GM18511 (cell line): ENCODE data around the gene NMNAT2.

Source experiments
- ATAC-seq: cut with Tn5 transposase; IDR thresholded peaks from one replicate; pipeline ENCODE4 v1.9.1; 2021; ENCODE audit warnings: mild to moderate bottlenecking, moderate library complexity; ENCODE audit not compliant: unreplicated experiment

Gene NMNAT2

DNA sequence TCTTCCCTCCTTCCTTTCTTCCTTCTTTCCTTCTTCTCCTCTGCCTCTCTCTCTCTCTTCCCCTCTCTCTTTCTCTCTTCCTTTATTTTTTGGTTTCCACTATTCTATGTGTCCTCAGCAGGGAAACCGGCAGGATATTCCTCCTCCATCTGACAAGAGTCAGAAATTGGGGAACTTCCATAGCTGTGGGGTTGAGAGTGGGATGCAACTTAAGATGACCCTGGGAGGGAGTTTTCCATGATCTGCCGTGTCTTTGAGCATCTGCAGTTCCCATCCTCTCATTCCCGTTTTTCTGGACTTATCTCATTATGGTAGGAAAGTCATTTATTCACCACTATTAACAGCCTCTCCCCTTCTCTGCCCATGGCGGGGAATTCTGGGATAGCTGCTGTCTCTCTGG is 98.6 kb downstream of the NMNAT2 start:
- ATAC-seq = no peak

DNA sequence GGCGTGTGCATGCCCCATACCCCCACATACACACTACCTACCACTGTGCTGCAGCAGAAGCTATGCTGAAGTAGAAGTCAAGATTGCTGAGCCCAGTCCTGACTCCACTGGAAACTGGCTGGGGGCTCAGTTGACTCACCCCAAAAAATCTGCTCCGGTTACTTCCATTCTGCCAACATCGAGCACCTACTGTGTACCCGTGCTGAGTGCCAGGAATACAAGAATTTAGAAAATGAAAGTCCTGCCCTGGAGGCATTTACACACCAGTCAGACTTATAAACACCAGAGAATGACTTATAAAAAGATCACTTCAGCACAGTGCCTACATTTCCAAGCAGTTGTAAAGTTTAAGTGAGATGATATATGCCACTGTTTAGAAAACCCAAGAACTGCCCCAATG is 99.1 kb downstream of the NMNAT2 start:
- ATAC-seq = no peak

DNA sequence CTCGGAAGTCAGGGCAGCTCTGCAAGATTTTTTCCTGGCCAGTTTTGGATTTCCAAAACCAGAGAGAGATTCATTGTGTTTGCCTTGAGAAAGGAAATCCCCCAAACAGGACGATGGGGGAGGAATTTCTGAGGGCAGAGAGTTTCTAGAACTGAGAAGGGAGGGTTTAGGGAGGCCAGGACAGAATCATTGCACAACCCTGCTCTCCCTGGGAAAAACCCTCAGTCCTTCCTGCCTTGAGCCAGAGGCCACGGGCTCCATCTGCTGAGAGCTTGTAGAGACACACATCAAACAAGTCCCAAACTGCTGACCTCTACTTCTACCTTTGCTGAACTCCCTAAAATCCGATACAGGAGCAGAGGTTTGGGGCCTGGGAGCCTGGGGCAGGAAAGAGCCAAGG is 99.7 kb downstream of the NMNAT2 start:
- ATAC-seq = no peak

DNA sequence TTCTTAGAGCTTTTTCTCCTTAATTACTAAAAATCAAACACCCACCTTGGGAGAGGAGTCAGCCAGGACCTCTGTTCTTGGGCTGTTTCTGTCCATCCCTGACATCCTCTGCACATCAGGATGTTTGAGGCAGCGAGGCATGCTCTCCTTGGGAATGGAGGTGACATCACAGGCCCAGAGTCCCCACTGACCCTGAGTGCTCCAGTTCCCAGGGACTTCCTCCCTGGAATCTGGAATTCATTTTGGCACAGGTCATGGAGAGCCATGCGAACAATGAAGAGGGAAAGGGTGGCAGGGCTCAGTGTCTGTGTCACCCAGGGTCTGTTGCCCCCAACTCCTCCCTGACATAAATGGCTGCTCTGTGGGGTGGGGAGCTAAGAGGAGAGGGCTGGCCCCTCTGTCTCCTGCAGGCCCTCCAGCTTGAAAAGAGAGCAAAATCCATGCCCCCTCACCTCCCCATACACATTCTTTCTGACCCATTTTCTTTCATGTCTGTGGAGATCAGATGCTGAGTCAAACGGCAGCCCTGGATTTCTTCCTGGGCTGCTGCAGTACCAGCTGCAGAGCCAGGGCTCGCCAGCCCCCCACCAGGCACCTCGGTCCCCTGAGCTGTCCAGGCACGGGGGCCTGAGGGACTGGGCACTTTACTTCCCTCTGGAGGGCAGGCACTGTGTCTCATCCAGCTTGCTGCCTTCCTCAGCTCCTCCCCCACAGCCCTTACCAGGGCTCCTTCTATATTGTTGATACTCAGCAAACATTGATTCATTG is 102.0 kb downstream of the NMNAT2 start:
- ATAC-seq = no peak

DNA sequence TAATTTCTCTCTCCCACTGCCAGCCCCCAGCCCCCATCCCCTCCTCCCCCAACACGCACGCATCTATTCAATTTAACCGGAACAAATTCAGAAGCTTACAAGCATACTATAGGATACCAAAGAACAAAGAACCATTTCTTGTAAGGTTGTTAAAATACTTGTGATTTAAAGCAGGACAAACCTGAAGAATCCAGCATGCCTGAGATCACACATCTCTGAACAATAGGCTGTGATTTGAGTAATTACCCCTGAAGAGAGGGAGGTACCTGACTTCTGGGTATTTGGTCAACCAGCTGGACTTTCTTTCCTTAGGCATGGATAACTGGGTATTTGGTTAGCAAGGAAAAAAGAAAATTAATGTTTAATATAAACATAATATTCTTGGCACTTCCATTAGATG is 105.1 kb downstream of the NMNAT2 start:
- no peak for ATAC-seq

DNA sequence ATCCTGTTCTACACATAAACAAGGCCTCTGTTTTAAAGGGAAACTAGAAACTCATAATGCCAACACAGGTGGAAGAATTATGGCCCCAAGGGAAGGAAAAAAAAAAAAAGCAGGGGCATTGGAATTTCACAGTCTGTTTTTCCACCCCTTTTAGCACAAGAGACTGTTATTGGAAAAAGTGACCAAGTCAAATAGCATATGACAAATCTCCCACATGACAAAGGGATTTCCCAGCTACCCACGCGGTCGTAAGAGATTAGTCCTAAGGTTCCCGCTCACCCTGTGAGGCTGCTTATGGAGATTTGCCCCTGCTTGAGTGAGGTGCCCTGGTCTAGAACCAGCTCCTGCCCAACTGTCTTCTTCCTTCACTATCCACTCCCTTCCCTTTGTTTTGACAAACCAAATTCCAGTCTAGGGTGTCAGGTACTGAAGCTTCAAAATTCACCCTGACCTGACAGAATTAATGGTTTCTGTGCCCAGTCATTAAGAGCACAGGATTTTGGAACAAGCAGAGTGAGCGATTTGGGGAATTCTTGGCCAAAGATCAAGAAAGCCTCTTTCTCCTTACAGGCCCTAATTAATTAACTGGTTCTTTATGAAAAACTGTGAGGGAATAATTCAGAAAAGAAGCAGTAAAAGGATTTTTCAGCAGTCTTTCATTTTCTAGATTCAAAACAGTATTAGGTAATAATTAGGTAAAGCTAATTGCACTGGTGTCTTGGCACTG is 107.3 kb downstream of the NMNAT2 start:
- ATAC-seq = no peak

DNA sequence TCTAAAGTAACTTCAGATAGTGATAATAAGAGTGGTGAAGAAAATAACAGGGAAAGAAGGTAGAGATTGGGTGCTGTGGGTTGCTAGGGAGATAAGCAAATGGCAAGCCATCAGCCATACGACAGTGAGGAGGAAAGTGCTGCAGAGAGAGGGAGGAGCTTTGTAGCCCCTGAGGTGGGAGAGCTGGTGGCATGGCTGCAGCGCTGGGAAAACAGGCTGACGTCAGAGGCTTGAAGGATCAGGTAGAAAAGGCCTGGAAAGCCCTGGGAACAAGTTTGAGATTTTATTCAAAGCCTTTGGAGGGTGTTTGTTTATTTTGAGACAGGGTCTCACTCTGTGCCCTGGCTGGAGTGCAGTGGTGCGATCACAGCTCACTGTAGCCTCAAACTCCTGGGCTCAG is 109.5 kb downstream of the NMNAT2 start:
- no peak for ATAC-seq

DNA sequence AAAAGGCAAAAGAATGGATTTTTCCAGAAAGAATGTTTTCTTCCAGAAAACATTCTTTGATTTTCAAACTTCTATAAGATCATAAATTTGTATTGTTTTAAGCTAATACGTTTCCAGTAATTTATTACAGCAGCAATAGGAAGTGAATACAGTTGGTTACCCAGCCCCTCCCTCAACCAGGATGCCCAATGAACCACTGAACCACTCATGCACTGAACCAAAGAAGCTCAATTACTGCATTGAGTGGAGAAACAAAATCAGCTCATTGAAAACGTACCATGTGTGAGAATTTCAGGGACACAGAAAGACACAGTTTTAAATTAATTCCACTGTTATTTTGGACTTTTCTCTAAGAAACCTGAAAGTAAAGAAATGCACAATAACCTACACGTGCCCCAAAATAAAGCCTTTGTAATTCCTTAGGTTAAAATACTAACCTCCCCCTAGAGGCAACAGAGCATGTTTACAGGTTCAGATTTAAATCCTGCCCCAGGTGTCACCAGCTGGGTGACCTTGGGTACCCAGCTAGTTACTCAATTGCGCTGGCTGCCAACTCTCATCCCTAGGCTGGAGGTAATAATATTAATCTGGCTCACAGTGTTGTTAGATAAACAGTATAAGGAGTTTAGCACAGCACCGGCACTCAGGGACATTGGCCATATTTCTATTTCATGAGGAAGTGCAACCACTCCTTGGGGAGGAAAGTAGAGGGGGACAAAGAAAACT is 111.7 kb downstream of the NMNAT2 start:
- peak; percentile 65 for ATAC-seq

DNA sequence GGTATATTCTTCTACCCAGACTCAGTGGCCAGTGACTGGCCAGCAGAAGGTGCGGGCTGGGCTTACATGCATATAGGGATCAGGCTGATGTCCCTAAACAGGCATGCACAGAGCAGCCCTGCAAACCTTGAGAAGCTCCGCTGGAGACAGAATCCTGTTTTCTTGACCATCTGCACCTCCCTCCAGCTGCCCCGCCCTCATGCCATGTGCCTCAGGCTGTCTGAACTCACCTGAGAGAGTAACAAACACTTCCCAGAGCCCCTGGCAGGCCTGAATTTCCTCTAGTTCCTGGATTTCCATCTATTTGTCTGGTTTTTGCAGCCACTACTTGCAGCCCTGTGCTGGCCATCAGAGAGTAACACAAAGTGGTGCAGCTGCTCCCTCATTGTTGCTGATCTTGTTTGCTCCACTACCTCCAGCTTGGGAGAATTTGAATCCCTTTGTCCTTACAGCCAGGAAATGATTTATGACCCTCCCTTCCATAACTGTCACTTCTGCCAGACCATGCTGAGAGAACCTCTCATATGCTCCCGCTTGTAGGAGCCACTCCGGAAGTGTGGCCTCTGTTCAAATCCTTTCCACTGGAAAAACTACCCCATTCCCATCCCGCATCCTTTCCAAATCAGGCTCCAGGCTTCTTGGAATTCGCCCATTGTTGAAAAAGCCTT is 113.6 kb downstream of the NMNAT2 start:
- no peak for ATAC-seq

DNA sequence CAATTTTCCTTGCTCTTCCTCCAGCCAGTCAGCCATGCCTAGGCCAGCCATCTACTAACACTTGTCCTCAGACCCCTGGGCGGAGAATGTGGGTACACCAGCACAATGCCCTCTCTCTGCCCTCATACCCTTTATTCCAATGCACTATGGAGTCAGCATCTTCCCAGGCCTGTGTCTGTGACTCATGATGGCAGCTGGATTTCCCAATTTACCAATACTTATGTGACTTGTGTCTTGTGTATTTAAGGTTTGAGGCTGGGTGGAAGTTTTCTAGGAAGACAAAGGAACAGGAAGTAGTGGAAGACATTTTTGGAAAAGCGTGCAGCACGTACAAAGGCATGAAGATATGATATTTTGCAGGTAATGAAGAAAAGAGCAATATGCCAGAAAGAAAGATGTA is 114.3 kb downstream of the NMNAT2 start:
- no peak for ATAC-seq

DNA sequence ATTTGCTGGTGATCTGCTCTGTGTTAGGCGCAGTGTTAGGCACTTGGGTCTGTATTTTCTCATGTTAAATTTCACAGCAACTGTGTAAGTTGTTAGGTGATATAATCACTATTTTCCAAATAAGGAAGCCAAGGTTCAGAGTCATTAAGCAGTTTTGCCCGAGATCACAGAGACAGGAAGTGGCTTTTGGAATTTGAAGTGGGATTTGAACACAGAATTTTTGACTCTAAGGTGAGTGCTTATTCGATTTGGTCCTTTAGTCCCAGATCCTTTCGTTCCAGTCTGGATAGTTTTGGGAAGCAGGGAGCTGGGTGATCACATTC is 114.9 kb downstream of the NMNAT2 start:
- ATAC-seq = no peak

DNA sequence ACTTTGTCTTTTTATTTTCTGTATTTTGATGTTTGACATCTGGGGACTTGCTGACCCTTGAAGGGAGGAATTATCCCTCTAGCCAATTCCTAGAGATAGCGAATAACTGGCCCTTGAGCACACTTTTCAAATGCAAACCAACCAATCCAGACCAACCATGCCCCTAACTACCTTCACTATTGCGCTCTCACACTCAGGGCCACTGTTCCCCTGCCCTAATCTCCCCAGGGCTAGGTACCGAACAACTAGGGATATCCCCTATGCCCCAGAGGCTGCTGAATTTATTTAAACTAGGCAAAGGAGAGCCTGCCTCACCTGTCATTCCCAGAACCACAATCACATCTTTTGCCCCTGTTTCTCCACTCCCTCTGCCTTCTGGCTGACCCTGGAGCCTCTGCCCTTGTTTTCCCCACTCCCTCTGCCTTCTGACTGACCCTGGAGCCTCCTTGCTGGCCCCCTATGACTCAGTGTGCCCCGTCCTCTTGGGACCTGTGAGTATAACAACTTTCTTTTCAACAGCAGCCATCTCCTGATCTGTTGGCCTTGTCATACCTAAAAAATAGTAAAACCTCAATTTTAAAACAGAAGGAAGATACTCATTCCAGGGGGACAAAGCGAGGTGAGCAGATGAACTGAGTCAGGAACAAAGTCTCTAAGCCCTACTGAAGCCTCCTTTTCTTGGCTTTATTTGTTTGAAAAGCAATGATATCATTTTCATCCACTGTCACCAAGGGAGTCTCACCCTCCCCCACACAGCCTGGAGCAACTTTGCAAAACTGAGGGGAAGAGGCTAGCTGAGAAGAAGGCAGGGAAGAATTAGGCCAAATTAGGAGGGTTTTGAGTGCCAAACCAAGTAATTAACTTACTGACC is 115.5 kb downstream of the NMNAT2 start:
- no peak for ATAC-seq

DNA sequence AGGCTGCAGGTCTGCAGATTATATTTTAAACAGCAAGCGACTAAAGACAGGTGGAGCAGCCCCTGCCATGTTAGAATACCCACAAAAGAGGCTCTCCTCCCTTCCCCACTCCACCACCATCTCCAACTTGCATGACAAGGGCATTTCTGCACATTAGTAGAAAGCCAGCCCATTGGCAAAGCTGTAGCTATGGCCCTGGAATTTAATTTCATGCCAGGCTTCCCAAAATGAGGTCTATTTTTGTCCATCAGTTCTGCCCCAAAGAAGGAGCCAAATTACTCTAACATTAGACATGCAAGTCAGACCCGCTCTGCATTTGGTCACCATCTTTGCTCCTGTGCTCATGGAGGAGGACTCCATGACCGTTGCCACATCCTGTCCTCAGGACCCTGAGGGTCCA is 116.9 kb downstream of the NMNAT2 start:
- ATAC-seq = no peak

DNA sequence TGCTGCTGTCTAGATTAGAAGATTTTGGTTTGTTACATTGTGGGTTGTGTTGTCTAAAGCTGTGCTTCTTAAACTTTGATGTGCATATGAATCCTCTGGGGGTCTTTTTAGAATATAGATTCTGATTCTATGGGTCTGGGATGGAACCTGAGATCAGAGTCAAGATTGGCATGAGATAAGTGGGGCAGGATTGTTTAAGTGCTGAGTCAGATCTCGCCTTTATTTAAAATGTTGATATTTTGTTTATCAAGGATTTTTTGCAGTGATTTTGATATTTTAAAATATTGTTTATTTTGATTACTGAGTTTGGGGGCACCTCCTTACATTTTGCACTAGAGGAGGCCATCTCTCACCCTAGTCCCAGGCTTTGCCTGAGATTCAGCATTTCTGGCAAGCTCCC is 117.4 kb downstream of the NMNAT2 start:
- no peak for ATAC-seq

DNA sequence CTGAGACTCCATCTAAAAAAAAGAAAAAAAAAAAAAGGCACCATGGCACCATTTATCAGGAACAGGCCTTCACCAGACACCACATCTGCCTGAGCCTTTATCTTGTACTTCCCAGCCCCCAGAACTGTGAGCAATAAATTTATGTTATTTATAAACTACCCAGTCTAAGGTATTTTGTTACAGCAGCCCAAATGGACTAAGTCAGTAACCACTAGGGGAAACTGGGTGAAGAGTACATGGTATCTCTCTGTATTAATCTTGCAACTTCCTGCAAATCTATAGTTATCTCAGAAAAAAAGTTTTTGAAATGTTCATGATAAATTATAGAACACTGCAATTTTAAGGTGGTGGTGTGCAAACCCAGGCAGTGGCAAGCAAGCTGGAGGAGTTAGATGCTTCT is 117.8 kb downstream of the NMNAT2 start:
- no peak for ATAC-seq

DNA sequence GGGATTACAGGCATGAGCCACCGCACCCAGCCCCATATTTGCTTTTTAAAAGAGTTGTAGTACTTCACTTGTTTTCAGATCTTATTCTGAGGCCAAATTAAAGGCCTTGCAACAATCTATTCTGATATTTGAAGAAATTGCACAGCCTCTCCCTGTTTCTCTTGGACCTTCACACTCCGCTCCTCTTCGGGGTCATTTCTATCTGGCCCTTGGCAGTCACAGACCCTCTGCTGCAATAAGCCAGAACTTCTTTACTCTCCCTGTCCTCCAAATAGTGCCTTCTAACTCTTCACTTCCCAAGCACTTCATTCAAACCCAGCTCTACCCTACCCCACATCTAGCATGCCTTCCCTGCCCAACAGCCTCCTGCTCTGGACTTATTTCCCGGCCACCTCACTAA is 121.4 kb downstream of the NMNAT2 start:
- no peak for ATAC-seq

DNA sequence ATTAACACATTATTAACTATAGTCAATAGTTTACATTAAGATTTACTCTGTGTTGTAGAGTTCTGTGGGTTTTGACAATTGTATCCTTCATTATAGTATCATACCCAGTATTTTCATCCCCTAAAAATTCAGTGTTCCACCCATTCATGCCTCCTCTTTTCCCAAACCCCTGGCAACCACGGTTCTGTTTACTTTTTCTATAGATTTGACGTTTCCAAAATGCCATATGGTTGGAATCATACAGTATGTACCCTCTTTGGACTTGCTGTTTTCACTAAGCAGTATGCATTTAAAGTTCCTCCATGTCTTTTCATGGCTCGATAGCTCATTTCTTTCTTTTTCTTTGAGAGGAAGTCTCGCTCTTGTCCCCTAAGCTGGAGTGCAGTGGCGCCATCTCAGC is 122.7 kb downstream of the NMNAT2 start:
- no peak for ATAC-seq

DNA sequence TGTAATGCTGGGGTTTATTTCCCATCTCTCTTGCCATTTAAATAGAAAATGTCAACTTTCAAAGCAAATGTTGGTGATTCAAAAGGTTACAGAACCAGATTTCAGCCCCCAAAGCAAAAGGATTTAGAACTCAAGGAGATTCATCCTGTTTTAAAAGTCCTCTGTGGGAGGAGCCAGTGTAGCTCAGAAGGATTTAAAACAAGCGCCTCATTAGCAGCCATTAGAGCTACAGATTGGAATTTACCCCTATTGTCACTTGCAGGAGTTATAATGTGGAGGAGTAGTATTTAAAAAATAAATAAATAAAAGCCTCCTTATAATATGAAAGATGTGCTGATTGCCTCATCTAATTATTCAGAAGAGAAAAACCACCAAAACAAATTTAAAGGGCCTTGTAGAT is 124.3 kb downstream of the NMNAT2 start:
- ATAC-seq = no peak

DNA sequence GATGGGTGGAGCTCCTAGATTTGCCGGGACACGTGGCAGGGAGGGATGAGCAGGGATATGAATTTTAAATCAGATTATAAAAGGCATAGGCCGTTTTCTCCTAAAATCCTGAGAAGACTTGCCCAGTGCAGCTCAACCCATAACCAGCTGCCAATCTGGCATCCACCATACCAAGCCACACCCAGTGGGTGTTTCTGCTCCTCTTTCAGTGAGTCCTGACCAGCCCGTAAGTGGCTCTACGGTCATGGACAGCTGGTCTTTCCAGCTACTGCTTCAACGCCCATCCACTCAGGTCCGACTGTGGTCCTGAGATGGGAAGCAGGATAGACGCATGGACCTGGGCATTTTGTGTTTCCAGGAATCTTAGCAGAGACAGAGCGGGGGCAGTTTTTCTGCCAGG is 124.9 kb downstream of the NMNAT2 start:
- ATAC-seq = no peak

DNA sequence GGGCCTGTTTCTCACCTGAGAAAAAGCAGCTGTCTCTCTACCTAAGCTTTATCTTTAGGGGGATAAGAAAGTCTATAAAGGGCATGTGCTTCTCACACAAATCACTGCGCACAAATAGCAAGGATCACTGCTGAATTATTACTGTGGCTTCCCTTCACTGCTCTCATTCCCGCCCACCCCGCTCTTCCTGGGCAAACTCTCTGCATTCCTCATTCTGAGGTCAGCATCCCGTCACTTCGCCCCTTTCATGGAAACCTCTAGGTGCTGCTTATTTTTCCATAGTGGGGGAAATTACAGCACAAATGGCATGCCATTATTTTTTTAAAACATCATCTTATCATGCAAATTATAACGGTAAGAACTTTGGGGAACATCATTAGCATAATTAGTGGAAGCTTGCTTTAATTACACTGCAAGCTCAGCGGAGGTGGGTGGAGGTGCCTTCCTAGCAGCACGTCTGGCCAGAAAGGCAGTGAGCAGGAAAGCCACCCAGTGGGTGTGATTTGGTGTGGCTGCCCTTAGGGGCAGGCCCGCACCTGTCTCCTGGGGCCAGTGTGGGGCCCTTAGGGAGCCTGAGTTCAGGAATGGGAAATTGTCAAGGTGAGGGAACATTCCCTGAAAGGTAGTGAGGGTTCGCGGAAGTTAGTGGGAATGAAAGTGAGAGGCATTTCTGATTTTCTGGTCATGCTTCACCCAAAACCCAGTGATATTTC is 126.2 kb downstream of the NMNAT2 start:
- ATAC-seq = no peak
